ENCODE data around the gene SLC49A3. TPM values are rescaled to one million over a fixed set of nuclear protein-coding genes. Genes with fewer than 3 reads are reported as not detected.
"Not testable (repeated sequence)": the region's sequence is repeated elsewhere in the genome, so short reads cannot be mapped to it uniquely, and the experiment has no call there.

Gene SLC49A3
- total RNA-seq, 1 donor, result 3.9 TPM

DNA sequence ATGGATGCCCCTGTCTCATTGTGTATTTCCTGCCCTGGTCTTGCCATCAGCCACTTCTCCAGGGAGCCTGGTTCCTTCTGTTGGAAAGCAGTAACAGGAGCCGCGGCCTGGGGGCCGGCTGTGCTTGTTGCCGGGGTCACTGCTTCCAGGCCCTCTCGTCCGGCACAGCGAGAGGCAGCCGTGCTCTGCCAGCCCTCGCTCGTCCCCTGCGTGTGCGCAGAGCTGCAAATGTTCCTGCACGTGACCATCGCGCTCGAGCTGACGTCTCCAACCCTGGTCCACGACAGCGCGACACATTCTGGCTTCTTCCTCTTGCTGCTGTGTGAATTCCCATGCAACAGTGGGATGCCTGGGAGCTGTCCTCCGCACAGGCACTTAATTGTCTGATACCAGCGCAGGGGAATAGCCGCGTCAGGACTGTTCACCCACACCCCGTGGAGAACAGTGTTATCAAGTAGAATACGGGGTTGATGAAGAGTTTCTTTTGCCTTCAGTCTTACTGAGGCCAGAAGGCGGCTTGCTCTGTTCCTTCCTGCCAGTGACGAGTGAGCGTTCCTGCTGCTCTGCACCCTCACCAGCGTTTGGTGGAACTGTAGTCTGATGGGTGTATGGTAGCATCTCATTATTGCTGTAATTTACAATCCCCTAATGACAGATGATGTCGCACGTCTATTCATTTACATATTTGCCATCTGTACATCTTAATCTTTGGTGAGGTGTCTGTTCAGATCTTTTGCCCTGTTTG is 51.2 kb downstream of the SLC49A3 start:
- no peak overlapping the region for H3K4me3 ChIP-seq (ENCODE audit: low read depth, low read length)
- TF ChIP-seq CTCF (IDR thresholded peaks at IDR 0.05; ENCODE audit: insufficient read depth, low read depth, low read length), result no peak
- DNase-seq (ENCODE audit: low read depth), result no peak

- DNase-seq (ENCODE audit: low read depth), result no peak
- no peak for TF ChIP-seq CTCF (IDR thresholded peaks at IDR 0.05; ENCODE audit: insufficient read depth, low read depth, low read length)
- H3K4me3 ChIP-seq (ENCODE audit: low read depth, low read length), result no peak overlapping the region
Measured at GRCh38 chr4:636628-637159, 52.3 kb downstream of the SLC49A3 start.

GRCh38 chr4:635851-636627 is 52.9 kb downstream of the SLC49A3 start:
- TF ChIP-seq CTCF (IDR thresholded peaks at IDR 0.05; ENCODE audit: insufficient read depth, low read depth, low read length), result no peak
- DNase-seq (ENCODE audit: low read depth), result no peak
- H3K4me3 ChIP-seq (ENCODE audit: low read depth, low read length), result no peak overlapping the region

- not testable (repeated sequence) for DNase-seq (ENCODE audit: low read depth)
Measured at GRCh38 chr4:635066-635835, 53.7 kb downstream of the SLC49A3 start.

GRCh38 chr4:634599-634985 is 54.4 kb downstream of the SLC49A3 start:
- no peak for TF ChIP-seq CTCF (IDR thresholded peaks at IDR 0.05; ENCODE audit: insufficient read depth, low read depth, low read length)
- H3K4me3 ChIP-seq (ENCODE audit: low read depth, low read length), result no peak overlapping the region
- DNase-seq (ENCODE audit: low read depth), result no peak

More at GRCh38 chr4:635066-635835, 53.7 kb downstream of the SLC49A3 start:
- H3K4me3 ChIP-seq (ENCODE audit: low read depth, low read length), result not testable (repeated sequence)

GRCh38 chr4:633976-634598 is 54.9 kb downstream of the SLC49A3 start:
- DNase-seq (ENCODE audit: low read depth), result no peak
- TF ChIP-seq CTCF (IDR thresholded peaks at IDR 0.05; ENCODE audit: insufficient read depth, low read depth, low read length), result no peak
- no peak overlapping the region for H3K4me3 ChIP-seq (ENCODE audit: low read depth, low read length)

All from fibroblast of villous mesenchyme (primary cell).